H9 (cell line): ENCODE measurements around the gene NFE2L3. TPM values are rescaled to one million over a fixed set of nuclear protein-coding genes. Genes with fewer than 3 reads are reported as not detected.

ENCODE experiments used
- DNase-seq: peaks from one replicate; pipeline ENCODE4 v3.0.0-alpha.2; 2017
- H2AFZ ChIP-seq: one replicate; pipeline ENCODE4 v1.6.1; 2013; ENCODE audit warnings: mild to moderate bottlenecking, low read length, control low read depth, moderate library complexity
- H2AK5ac ChIP-seq: 2 replicates; pipeline ENCODE4 v1.6.1; 2013; ENCODE audit warnings: low read length, control low read depth, mixed read lengths; ENCODE audit not compliant: insufficient read length
- H2BK120ac ChIP-seq: one replicate; pipeline ENCODE4 v1.6.1; 2013; ENCODE audit warnings: low read depth, mild to moderate bottlenecking, low read length, control low read depth, inconsistent platforms; ENCODE audit not compliant: poor library complexity, severe bottlenecking
- H2BK12ac ChIP-seq: 2 replicates; pipeline ENCODE4 v1.6.1; 2013; ENCODE audit warnings: low read length, control low read depth, mixed read lengths, low read depth; ENCODE audit not compliant: insufficient read length
- H2BK15ac ChIP-seq: 2 replicates; pipeline ENCODE4 v1.6.1; 2013; ENCODE audit warnings: low read depth, low read length, control low read depth
- H2BK20ac ChIP-seq: one replicate; pipeline ENCODE4 v1.6.1; 2013; ENCODE audit warnings: low read depth, mild to moderate bottlenecking, low read length, control low read depth, inconsistent platforms; ENCODE audit not compliant: poor library complexity, severe bottlenecking
- H2BK5ac ChIP-seq: 2 replicates; pipeline ENCODE4 v1.6.1; 2013; ENCODE audit warnings: low read length, control low read depth, mixed read lengths; ENCODE audit not compliant: insufficient read length
- H3K14ac ChIP-seq: 2 replicates; pipeline ENCODE4 v1.6.1; 2013; ENCODE audit warnings: low read length, control low read depth; ENCODE audit not compliant: insufficient read depth
- H3K18ac ChIP-seq: 2 replicates; pipeline ENCODE4 v1.6.1; 2013; ENCODE audit warnings: low read depth, mild to moderate bottlenecking, mixed read lengths, low read length, control low read depth; ENCODE audit not compliant: insufficient read length
- H3K23ac ChIP-seq: 2 replicates; pipeline ENCODE4 v1.6.1; 2013; ENCODE audit warnings: low read length, control low read depth, mixed read lengths, low read depth; ENCODE audit not compliant: insufficient read length
- H3K23me2 ChIP-seq: 2 replicates; pipeline ENCODE4 v1.6.1; 2013; ENCODE audit warnings: low read depth, mild to moderate bottlenecking, mixed read lengths, low read length, control low read depth; ENCODE audit not compliant: insufficient read length, poor library complexity, severe bottlenecking
- H3K27ac ChIP-seq: 2 replicates; pipeline ENCODE4 v1.5.1; 2013; ENCODE audit warnings: low read length, control low read depth, mixed read lengths, low read depth; ENCODE audit not compliant: insufficient read length
- H3K27me3 ChIP-seq: 2 replicates; pipeline ENCODE4 v1.6.1; 2013; ENCODE audit warnings: low read length, control low read depth, inconsistent platforms; ENCODE audit not compliant: insufficient read depth
- H3K4ac ChIP-seq: 2 replicates; pipeline ENCODE4 v1.6.1; 2013; ENCODE audit warnings: low read depth, mild to moderate bottlenecking, control low read depth, inconsistent platforms, low read length, moderate library complexity
- H3K4me1 ChIP-seq: 2 replicates; pipeline ENCODE4 v1.6.1; 2013; ENCODE audit warnings: low read length, control low read depth, inconsistent platforms; ENCODE audit not compliant: insufficient read depth
- H3K4me2 ChIP-seq: 2 replicates; pipeline ENCODE4 v1.6.1; 2013; ENCODE audit warnings: low read length, control low read depth, mixed read lengths; ENCODE audit not compliant: insufficient read length, insufficient read depth
- H3K56ac ChIP-seq: 2 replicates; pipeline ENCODE4 v1.6.1; 2013; ENCODE audit warnings: low read depth, mild to moderate bottlenecking, mixed read lengths, low read length, control low read depth; ENCODE audit not compliant: insufficient read length
- H3K79me1 ChIP-seq: 2 replicates; pipeline ENCODE4 v1.6.1; 2013; ENCODE audit warnings: low read depth, mild to moderate bottlenecking, moderate library complexity, low read length, control low read depth, inconsistent platforms; ENCODE audit not compliant: insufficient read depth, poor library complexity, severe bottlenecking
- H3K79me2 ChIP-seq: 2 replicates; pipeline ENCODE4 v1.6.1; 2013; ENCODE audit warnings: low read length, control low read depth, inconsistent platforms; ENCODE audit not compliant: insufficient read depth
- H3K9ac ChIP-seq: 2 replicates; pipeline ENCODE4 v1.6.1; 2013; ENCODE audit warnings: low read length, control low read depth, mixed read lengths; ENCODE audit not compliant: insufficient read length; ENCODE audit errors: extremely low read depth
- H3K9me3 ChIP-seq: one replicate; pipeline ENCODE4 v1.6.1; 2013; ENCODE audit warnings: low read depth, low read length, inconsistent platforms; ENCODE audit not compliant: control insufficient read depth
- H3T11ph ChIP-seq: one replicate; pipeline ENCODE4 v1.6.1; 2013; ENCODE audit warnings: mild to moderate bottlenecking, low read length, control low read depth, inconsistent platforms
- H4K20me1 ChIP-seq: one replicate; pipeline ENCODE4 v1.6.1; 2013; ENCODE audit not compliant: control insufficient read depth, insufficient read length, insufficient read depth
- H4K5ac ChIP-seq: 2 replicates; pipeline ENCODE4 v1.6.1; 2013; ENCODE audit warnings: low read depth, mild to moderate bottlenecking, mixed read lengths, low read length, control low read depth; ENCODE audit not compliant: insufficient read length
- H4K8ac ChIP-seq: replicated peaks from 2 replicates; pipeline ENCODE4 v1.6.1; 2013; ENCODE audit warnings: low read length, control low read depth, mixed read lengths, low read depth; ENCODE audit not compliant: insufficient read length
- H4K91ac ChIP-seq: 2 replicates; pipeline ENCODE4 v1.6.1; 2013; ENCODE audit warnings: low read depth, mild to moderate bottlenecking, moderate library complexity, mixed read lengths, low read length, control low read depth; ENCODE audit not compliant: insufficient read length
- H3K27ac Mint-ChIP-seq, 3 experiments: 2 replicates in 2 of 3; 3 replicates in 1 of 3; pipeline ENCODE4 v1.8.0; 2020 to 2021; ENCODE audit warnings: mixed read lengths in 3 of 3, mild to moderate bottlenecking in 1 of 3, moderate library complexity in 1 of 3
- H3K27me3 Mint-ChIP-seq: 2 replicates; pipeline ENCODE4 v1.8.0; 2021; ENCODE audit warnings: low read depth, mild to moderate bottlenecking, moderate library complexity, mixed read lengths
- H3K36me3 Mint-ChIP-seq, 3 experiments: 2 replicates in 2 of 3; 3 replicates in 1 of 3; pipeline ENCODE4 v1.8.0; 2020 to 2021; ENCODE audit warnings: low read depth in 3 of 3, mixed read lengths in 3 of 3; ENCODE audit not compliant: insufficient read depth in 1 of 3
- H3K4me1 Mint-ChIP-seq, 2 experiments: 2 replicates each; pipeline ENCODE4 v1.8.0; 2020; ENCODE audit warnings: mixed read lengths in 2 of 2
- H3K4me3 Mint-ChIP-seq, 2 experiments: 2 replicates in 1 of 2; 3 replicates in 1 of 2; pipeline ENCODE4 v1.8.0; 2020 to 2021; ENCODE audit warnings: mild to moderate bottlenecking in 2 of 2, mixed read lengths in 2 of 2, moderate library complexity in 1 of 2
- H3K9me3 Mint-ChIP-seq, 2 experiments: 2 replicates in 1 of 2; 3 replicates in 1 of 2; pipeline ENCODE4 v1.8.0; 2020; ENCODE audit warnings: mild to moderate bottlenecking in 2 of 2, mixed read lengths in 2 of 2, moderate library complexity in 1 of 2
- CTCF ChIP-seq: fragments of 200-600 bp; sonication (generic); conservative IDR thresholded peaks from 3 replicates; pipeline ENCODE4 v1.8.0; 2021; ENCODE audit warnings: antibody characterized with exemption, mild to moderate bottlenecking
- WGBS: extraction: QIAGEN DNeasy Blood & Tissue Kit; methylation state at CpG from one replicate; pipeline ENCODE4 v1.1.7; 2013; ENCODE audit warnings: missing lambda C conversion rate, low lambda C conversion rate, mixed read lengths; ENCODE audit not compliant: insufficient read length; ENCODE audit errors: extremely low coverage; 5-methylcytosine and 5-hydroxymethylcytosine counted together
- total RNA-seq: library from RNA; stranded (reverse); gene quantifications from 2 replicates; pipeline ENCODE4 v1.2.1, GENCODE V29; 2021

NFE2L3 gene
- total RNA-seq, 1 experiment from 2014 or later: 46.9 TPM

- Histone ChIP-seq H3K23ac (no peak overlapping the region), H3K9me3 (no peaks in the 10 kb centered on the region), H4K91ac (no peak overlapping the region), H2BK20ac (no peak overlapping the region), H3K18ac (no peak overlapping the region), H2AK5ac (no peak overlapping the region), H2AFZ (no peak overlapping the region), H2BK12ac (no peak overlapping the region), H2BK15ac (no peak overlapping the region), H3K4me1 (peaks cover 43% of the 10 kb centered on the region), H3K56ac (no peak overlapping the region), H3K9ac (no peak overlapping the region), H3T11ph (no peak overlapping the region), H3K14ac (no peak overlapping the region), H3K79me2 (peaks cover 80% of the 10 kb centered on the region), H3K79me1 (peaks cover 7% of the 10 kb centered on the region), H3K27me3 (no peaks in the 10 kb centered on the region), H4K5ac (no peak overlapping the region), H3K27ac (no peak overlapping the region), H4K20me1 (no peaks in the 10 kb centered on the region), H3K23me2 (peaks cover 8% of the 10 kb centered on the region), H3K4me2 (no peak overlapping the region), H2BK5ac (no peak overlapping the region), H4K8ac (no peak overlapping the region), H2BK120ac (no peak overlapping the region), H3K4ac (no peak overlapping the region)
- no CpG with 5 or more reads among the region's 4 CpGs for WGBS
- peak overlapping the region in 1 of 2 experiments; percentile 21; a peak in 3 of 5 replicates for H3K4me3 Mint-ChIP-seq
- H3K4me1 Mint-ChIP-seq: peaks cover 69 to 79% of the 10 kb centered on the region in 2 experiments
- no peak for TF ChIP-seq CTCF
- no peak for DNase-seq
- no peaks in the 10 kb centered on the region; a peak in 1 of 5 replicates for H3K9me3 Mint-ChIP-seq
- peaks cover 12% of the 10 kb centered on the region for H3K27me3 Mint-ChIP-seq
- peaks cover 3 to 53% (median 4%) of the 10 kb centered on the region in 3 experiments; a peak in 4 of 7 replicates for H3K36me3 Mint-ChIP-seq
- peak overlapping the region in 1 of 3 experiments; percentile 94; a peak in 2 of 7 replicates for H3K27ac Mint-ChIP-seq
Measured at GRCh38 chr7:26157520-26158105, 5.6 kb downstream of the NFE2L3 start.
